GM19240 (cell line): ENCODE results near the gene C16orf95.
"Not testable (repeated sequence)": the region's sequence is repeated elsewhere in the genome, so short reads cannot be mapped to it uniquely, and the experiment has no call there.

Experiments used
- DNase-seq: peaks from one replicate; pipeline ENCODE4 v3.0.0; 2011; ENCODE audit warnings: low spot score; ENCODE audit not compliant: insufficient read length

Gene C16orf95

DNA sequence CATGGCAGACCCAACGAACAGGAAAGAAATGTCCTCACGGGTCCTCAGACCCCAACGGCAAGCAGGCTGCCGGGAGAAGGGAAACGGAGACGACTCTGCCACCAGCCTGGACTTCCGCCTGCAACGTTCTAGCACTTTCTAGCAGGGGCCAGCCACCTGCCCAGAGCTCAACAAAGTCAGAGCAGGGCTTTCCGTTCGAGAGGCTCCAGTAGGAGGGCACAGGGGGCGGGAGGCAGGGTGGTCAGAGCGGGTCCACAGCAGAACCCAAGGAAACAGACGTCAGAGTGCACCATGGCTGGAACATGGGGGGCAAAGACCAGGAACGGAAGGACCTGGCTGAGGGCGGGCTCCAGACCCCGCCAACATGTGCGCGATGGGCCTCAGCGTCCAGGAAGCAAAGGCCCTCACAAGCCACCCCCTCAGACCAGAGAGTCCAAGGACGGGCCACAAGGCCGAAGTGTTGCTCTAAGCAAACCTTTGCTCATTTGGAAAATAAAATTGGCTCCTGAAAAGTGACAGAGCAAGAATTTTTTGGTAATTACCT, 29.4 kb upstream of the C16orf95 start:
- DNase-seq: no peak

DNA sequence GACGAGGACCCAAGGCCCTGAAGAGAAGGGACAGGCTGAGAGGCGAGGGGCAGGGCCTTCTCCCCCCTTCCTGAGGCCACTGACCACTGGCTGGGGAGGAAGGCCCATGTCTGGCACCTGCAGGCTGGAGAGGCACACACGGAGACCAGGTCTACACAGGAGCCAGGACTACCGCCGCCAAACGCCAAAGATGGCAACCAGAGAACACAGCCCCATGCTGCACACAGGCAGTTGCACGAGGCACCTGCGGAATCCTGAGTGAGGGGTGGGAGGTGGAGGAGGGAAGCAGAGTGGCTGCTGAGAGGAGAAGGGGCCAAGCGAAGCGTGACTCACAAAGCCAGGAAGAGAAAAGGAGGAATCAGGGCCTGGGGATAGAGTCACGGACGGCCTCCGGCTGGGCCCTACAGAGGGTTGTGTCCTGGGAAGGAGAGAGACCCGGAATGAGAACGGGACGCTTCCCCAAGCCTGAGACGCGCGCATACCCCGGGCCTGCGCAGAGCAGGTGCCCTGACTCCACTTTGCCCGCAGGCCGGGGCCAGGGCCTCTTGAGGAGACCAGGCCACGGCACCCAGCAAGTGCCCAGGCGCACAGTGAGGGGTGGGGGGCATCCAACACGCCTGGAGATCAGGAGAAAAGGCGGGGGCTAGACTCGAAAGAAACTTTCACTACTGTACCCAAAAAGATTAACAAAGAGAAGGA, 28.7 kb upstream of the C16orf95 start:
- DNase-seq: no peak

DNA sequence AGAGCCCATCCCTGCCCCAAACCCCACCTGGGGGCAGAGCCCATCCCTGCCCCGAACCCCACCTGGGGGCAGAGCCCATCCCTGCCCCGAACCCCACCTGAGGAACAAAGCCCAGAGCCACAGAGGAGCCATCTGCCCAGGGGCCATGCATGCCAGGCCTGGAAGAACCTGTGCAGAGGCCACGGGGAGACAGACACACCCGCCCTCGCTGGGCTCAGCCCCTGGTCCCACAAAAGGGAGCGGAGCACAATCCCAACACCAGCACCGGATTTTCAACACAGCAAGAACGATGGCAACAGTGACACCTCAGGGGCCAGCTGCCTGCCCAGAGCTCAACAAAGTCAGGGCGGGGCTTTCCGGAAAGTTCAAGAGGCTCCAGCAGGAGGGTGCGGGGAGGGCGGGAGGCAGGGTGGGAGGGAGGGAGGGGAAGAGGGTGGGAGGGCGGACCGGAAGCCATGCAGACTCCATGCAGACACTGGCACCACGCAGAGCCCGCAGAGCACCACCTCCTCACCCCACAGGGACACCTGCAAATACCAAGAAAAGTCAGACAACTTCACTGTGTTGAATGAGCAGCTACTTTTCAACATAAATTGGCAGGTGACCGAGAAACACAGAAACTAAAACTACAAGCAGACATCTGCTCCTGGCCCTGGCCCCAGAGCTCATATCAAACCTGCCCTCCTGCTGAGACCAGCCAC, 27.9 kb upstream of the C16orf95 start:
- peak; percentile 34 for DNase-seq

DNA sequence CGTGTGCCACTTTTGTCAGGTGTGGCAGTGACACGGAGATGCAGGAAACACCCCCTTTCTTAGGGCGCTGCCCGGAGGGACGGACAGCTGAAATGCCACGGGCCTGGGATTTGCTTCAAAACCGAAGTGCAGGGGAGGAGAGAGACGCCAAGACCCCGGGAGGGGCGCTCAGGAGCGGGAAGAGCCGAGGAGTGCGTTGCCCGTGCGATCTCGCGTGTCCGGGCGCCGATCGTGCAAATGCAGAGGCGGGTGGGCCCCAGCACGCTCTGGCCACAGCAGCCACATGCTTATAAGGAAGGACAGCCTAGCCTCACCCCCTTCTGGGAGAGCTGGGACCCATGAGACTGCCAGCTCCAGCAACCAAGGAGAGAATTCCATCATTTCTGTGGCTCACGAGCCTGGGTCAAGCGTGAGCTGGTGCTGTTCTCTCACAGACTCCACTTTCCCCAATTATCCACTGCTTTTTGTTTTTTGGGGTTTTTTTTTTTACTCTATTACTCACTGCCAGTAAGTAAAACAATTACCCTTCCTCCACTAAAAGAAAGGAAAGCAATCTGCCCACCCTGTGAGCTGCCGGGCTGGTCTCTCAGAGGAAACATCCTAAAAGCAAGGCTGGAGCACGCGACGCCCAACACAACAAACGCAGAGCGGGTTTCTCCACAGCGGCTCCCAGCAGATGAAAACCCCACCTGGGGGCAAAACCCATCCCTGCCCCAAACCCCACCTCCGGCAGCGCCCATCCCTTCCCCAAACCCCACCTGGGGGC, 27.2 kb upstream of the C16orf95 start:
- no peak for DNase-seq

DNA sequence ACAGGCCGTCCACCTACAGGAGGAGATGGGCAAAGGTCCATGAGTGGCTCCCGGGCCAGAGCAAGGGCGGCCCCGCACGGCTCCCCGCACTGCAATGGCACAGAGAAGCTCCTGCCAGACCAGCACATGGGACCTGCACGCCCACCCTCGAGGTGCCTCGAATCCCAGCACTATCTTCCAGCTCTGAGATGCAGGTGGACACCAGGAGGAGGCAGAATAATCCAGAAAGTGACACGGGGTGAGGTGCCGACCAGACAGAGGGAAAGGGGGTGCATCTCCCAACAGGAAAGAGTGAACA, 26.5 kb upstream of the C16orf95 start:
- DNase-seq: no peak

DNA sequence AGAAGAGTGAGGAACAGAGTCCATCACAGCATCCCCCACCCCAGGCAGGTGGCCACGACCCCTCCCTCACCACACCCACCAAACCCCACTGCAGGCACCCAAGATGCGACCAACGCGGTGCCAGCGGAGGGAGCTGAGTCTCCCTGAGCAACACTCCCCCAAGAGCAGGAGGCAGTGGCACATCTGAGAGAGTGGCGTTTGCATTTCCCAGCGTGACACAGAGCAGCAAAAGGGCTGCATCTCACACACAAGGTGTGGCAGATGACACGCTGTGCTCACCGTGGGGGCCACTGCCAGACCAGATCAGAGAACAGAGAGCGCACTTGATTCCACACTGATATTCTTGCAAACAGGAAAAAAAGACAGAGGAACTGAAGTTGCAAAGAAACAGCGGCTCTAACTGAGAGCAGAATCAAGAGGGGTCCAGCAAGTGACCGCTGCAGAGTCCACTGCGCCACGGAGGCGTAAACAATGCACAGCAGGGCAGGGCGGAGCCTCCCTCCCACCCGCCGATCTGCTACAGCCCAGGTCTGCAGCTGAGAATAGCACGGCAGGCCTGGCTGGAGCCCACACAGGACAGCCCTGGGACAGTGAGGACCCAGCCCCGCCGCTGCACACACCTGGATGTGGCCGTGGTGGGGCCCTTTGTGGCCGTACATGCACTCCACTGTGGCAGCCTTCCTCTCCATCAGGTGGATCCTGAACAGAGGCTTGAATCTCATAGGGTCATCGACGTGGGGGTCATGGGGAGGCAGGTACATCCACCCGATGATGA, 26.0 kb upstream of the C16orf95 start:
- no peak for DNase-seq

DNA sequence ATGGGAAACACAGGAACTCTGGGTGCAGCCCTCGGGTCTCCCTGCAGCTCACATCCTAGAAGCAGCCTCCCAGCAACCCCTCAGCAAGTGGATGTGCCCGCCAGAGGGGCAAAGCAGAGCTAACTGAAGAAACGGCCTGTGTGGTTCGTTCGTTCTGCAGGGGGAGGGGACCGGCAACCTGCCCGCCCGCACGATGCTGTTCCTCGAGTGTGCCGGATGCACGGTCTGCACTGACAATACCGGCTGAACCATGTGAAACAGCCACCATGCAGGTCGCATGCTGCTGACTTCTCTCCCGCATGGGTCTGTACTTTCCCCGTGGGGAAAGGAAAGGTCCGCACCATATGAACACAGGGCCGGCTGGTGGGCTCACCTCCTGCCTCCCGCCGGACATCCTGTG, 25.3 kb upstream of the C16orf95 start:
- no peak for DNase-seq

DNA sequence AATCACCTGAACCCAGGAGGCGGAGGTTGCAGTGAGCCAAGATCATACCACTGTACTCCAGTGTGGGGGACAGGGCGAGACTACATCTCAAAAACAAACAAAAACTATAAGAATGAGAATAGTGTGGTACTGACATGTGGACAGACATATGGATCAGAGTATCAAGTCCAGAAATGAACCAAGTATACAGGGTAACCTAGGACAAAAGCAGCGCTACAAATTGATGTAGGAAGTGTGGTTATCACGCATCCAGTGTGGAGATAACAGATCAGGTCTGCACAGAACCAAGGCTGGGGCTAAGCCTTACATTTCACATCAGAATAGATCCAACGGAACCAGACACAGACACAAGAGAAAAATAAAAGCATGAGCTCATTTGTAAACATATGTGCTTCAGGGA, 23.0 kb upstream of the C16orf95 start:
- no peak for DNase-seq

DNA sequence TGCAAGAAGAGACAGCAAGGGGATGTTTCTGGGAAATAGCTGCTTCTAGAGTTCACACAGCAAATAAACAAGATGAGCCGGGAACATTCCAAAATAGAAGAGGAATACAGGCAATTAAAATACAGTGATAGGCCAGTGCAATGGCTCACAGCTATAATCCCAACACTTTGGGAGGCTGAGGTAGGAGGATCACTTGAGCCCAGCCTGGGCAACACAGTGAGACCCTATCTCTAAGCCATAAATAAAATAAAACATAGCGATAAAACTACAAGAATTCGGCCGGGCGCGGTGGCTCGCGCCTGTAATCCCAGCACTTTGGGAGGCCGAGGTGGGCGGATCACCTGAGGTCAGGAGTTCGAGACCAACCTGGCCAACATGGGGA, 22.5 kb upstream of the C16orf95 start:
- not testable (repeated sequence) for DNase-seq

DNA sequence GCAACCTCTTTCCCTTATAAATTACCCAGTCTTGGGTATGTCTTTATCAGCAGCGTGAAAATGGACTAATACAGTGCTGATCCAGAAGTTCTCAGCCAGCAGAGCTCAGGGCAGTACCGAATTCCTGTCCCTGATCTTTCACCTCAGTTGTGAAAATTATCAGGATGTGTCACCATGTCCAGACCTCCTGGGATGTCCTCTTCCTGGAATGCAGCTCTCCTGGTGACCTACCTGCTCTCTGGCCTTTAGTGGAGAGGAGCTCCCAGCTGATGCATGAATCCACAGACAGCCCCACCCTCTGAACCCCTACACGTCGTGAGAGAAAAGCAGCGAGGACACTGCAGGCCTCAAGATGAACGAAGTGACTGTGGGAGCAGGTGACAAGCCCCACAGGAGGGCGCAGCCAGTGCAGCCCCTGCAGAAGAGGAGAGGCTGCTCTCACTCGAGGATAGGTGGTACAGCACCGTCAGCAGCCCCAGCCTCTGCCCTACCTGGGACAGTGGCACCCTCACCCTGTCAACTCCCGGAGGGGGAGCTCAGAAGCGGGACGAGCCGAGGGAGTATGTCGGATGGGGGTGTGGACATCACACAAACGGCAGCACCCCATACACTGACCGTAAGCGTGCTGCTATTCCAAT, 22.0 kb upstream of the C16orf95 start:
- no peak for DNase-seq

DNA sequence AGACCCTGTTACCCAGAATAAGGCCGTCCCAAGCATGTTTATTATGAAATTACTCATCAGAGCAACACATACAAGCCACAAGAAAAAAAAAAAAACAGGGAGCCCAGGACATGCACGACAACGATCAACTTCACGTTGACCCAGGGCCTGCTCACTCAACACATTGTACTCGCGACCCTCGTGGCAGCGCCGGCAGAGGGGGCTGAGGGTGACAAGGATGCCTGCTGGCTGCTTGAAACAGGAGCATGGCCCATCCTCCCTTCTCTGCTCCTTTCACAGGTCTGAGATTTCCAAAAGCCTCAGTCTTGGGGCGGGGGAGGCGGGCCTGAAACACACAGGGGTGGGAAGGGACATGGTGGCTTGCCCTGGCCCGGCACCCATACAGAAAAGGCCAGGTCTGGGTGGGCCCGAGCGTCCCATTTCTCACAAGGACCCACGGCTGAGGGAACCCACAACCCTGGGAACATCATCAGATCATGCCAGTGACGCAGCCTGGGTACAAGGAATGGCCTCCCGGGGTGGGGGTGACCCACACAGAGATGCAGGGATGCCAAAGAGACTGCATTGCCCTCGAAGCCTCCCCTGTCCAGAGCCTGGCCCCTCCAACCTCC, 21.1 kb upstream of the C16orf95 start:
- no peak for DNase-seq

DNA sequence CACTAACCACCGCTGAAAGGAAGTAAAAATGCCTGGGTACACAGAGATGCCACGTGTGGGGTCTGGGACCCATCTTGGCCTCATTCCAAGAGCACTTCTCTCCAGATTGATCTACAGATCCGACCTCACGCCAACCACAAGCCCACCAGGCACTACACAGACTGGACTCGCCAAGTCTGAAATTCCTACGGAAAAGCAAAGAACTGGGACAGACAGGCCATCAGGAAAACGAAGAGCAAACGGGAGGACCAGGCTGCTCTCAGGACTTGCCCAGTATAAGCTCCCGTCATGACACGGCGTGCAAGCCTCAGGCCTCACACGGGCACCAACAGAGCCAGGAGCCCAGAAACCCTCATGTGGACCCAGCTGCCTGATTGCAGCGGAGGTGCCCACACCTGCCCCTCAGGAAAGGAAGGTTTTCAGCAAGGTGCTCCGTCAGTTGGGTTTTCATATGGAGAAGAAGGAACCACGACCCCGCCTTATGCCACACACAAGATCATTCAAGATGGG, 20.1 kb upstream of the C16orf95 start:
- DNase-seq: no peak

DNA sequence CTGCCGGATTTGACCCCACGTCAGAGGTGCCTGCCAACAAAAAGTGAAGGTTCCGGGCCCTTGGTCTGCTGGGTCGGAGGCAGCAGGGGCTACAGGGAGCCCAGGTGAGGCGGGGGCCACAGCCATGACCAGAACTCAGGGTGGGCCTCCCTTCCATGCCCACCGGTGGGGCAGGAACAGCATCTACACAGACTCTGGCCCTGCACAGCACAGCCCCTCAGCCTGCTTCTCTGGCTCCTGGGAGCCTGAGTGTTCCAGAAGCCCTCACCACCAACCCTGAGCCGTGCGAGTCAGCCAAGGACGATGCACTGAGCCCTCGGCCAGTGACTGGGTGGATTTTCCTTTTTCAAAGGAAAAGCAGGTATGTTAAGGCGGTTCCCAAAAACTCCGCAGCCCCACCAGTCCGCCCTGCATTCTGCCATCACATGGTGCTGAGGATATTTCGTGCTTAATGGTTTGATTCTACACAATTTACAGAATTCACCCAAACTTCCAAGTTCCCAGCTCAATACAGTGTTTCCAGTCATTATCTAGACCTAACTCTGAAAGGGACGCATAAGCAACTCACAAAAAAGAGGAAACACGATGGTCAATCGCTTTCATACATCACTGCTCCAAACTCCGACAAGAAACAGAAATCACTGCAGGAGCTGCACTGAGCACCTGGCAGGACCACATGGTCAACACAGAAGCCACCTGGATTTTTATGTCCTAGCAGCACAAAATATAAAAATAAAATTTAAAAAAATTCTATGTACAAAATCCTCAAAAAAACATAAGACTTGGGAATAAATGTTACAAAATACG, 19.4 kb upstream of the C16orf95 start:
- no peak for DNase-seq

DNA sequence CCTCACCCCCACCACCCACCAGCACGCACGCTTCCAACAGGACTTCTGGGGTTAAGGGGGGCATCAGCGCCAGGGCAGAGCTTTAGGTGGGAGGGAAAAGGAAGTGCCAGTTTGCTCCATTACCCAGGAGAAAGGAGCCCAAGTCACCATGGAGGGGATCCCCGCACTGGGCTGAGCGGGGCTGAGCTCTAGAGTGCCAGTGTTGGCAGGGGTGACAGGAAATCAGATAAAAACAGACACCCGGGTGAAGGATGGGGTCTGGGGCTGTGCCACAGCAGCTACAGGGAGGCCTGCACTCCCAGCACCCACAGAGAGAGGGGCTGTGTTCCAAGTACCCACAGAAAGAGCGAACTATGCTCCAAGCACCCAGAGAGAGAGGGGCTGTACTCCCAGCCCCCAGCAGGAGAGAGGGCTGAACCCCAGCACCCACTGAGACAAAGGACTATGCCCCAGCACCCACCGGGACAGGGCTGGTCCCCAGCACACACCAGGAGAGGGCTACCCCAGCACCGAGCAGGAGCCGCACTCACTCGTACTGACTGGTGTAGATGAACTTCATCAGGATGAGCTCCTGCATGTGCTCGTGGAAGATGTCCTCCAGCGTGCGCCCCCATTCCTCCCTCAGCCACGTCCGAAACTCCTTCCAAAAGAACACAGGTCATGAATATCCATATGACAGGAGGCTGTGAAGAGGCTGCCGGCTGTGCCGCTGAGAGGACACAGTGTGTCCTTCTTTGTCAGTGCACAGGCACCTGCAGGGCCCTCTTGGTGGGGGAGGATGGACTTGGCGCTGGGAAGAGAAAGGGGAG, 18.6 kb upstream of the C16orf95 start:
- no peak for DNase-seq

DNA sequence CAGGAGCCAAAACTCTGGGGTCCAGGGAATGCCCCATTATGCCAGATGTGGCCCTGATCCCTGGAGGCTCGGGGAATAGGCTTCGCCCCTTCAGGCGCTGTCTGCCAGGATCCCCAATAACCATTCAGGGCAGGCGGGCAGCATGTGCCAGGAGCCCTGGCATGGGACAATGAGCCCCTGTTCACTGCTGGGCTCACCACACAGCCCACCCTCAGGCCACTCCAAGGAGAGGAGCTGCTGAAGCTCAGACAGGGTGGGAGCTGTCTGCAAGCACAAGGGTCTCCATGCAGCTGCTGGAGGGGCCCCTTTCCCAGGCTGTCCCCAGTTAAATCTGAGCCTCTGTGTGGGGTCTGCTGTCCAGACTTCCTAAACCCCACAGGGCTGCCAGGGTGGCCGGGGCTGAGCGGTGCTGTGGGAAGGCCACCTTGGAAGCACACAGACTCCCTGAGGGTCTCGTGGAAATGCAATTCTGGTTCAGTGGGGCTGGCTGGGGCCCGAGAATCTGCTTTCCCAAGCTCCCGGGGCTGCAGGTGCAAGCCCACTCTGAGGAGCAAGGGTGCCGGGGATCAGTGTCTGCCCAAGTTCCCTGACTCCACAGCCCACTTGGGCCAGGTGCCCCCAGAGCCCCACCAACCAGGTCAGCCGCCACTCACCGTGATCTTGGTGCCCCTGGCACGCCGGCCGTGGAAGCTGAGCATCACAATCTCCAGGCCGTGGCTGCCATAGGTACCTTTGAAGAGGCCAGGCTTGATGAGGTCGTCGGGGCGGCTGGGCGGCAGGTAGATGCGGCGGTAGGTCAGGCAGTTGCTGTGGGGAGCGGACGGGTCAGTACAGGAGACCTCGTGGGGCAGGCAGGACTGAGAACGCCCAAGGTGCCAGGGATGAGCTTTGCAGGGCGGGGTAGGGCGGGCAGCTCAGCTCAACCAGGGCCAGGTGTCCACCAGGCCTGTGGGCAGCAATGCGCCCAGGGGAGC, 17.7 kb upstream of the C16orf95 start:
- no peak for DNase-seq

DNA sequence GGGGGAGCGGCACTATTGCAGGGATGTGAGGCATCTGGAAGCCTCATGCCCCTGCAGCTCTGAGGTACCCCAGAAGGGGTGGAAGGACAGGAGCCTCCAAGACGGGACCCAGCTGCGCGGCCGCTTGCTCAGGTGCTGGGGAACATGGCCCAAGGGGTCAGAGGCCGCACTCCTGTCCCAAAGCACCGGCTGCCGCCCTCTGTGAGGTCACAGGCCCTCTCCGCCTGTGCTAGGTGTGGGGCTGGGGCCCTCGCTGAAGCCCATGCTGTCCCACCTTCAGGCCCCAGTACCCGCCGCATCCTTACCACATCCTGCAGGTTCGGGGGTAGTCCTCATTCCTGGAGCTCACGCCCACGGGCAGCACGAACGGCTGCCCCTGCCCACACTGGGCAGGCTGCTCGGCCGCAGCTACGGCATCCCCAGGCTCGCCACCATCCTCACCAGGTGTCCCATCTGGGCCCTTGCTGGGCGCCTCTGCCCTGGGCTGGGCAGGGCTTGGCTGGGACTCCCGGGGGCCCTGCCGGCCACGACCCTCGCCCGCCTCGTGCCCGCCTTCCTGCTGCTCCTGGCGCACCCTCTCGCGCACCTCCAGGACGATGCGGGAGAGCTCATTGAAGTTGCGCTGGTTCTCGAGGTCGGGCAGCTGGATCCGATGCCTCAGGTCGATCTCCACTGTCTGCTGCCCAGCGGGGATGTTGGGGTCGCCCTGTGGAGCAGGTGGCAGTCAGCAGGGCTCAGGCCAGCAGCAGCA, 16.6 kb upstream of the C16orf95 start:
- DNase-seq: no peak

DNA sequence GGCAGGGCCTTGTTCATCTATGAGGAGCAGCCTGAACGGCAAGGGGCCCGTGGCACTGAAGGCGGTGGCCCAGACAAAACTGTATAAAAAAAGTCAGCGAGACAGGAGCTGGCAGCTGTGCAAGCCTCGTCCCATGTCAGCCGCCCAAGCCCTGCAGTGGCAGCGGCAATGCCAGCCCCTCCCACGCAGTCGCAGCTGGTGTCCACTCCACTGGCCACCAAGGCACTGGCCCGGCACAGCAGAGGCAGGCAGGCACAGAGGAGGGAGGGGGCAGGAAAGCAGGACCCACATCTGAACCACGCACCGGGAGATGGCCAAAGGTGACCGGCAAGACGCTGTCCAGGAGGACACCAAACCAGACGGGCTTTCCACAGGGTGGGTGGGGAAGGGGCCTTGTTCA, 15.9 kb upstream of the C16orf95 start:
- DNase-seq: no peak
